ENCODE results near the gene SLC25A28. TPM values are rescaled to one million over a fixed set of nuclear protein-coding genes. Genes with fewer than 3 reads are reported as not detected.

SLC25A28 gene
- total RNA-seq, 2 experiments from 2014 or later, result 31.6 to 36.3 TPM

DNA sequence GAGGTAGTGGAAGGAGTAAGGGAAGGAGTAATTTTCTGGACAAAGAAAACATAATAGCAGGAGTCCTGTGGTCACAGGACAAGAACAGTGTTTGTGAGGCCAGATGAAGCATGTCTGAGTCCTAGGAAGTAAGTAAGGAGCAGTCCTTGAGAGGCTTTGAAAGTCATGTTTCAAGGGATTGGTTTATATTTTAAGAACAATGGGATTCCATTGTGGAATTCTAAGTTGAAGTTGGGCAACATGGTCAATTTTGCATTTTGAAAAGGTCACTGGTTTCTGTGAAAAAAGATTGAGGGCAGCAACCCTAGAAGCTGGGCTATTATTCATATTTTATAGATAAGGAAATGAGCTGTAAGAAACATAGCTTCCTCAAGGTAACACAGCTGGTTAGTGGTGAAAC, 10.8 kb upstream of the SLC25A28 start:
- CTCF ChIA-PET (ENCODE audit: unreplicated experiment), result no interaction called here
- no peaks in the 10 kb centered on the region for H3K9me2 ChIP-seq (ENCODE audit: insufficient read depth, low read length)
- no TSS peak for BruUV-seq (replicated peaks)
- no peaks in the 10 kb centered on the region for H4K20me1 ChIP-seq (ENCODE audit: insufficient read depth, low read length)
- H3K4me3 ChIP-seq (ENCODE audit: low read depth, low read length, poor library complexity, severe bottlenecking), result no peak overlapping the region
- no peak for DNase-seq (ENCODE audit: low spot score)
- no peak overlapping the region for H2AFZ ChIP-seq (ENCODE audit: low read length)
- H3K4me2 ChIP-seq (ENCODE audit: low read length), result no peak overlapping the region
- intact Hi-C loops (cut with micrococcal nuclease; ENCODE audit: unreplicated experiment), result loop anchor here (1.0 kb wide), 1 partner anchor 80 kb away; no protein-coding TSS in a partner anchor
- no peaks in the 10 kb centered on the region for H3K4me1 ChIP-seq (ENCODE audit: insufficient read depth, low read length, poor library complexity, severe bottlenecking)
- H3K36me3 ChIP-seq (ENCODE audit: insufficient read depth, low read length), result no peaks in the 10 kb centered on the region
- no peaks in the 10 kb centered on the region for H3K9me3 ChIP-seq (ENCODE audit: low read length)
- H3K79me2 ChIP-seq (ENCODE audit: insufficient read depth, low read depth, low read length), result no peaks in the 10 kb centered on the region
- no peak overlapping the region for H3K27ac ChIP-seq (ENCODE audit: low read depth, low read length, poor library complexity, severe bottlenecking)
- POLR2A ChIA-PET, result interaction anchor here (0.7 kb wide), 1 partner anchor 9 kb away, joined by 3 read pairs; no protein-coding TSS in a partner anchor
- TF ChIP-seq, protein P1, sequence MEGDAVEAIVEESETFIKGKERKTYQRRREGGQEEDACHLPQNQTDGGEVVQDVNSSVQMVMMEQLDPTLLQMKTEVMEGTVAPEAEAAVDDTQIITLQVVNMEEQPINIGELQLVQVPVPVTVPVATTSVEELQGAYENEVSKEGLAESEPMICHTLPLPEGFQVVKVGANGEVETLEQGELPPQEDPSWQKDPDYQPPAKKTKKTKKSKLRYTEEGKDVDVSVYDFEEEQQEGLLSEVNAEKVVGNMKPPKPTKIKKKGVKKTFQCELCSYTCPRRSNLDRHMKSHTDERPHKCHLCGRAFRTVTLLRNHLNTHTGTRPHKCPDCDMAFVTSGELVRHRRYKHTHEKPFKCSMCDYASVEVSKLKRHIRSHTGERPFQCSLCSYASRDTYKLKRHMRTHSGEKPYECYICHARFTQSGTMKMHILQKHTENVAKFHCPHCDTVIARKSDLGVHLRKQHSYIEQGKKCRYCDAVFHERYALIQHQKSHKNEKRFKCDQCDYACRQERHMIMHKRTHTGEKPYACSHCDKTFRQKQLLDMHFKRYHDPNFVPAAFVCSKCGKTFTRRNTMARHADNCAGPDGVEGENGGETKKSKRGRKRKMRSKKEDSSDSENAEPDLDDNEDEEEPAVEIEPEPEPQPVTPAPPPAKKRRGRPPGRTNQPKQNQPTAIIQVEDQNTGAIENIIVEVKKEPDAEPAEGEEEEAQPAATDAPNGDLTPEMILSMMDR (conservative IDR thresholded peaks at IDR 0.05; ENCODE audit: low read length), result no peak
- TF ChIP-seq EZH2phosphoT487 (IDR thresholded peaks at IDR 0.05; ENCODE audit: borderline replicate concordance, low read depth, low read length), result no peak

GRCh38 chr10:99630433-99630832, 10.2 kb upstream of the SLC25A28 start:
- no peaks in the 10 kb centered on the region for H3K9me2 ChIP-seq (ENCODE audit: insufficient read depth, low read length)
- ChIA-PET CTCF (ENCODE audit: unreplicated experiment) (no interaction called here), POLR2A (no interaction called here)
- no TSS peak for BruUV-seq (replicated peaks)
- DNase-seq (ENCODE audit: low spot score), result peak; percentile 33
- no peaks in the 10 kb centered on the region for H4K20me1 ChIP-seq (ENCODE audit: insufficient read depth, low read length)
- H3K4me3 ChIP-seq (ENCODE audit: low read depth, low read length, poor library complexity, severe bottlenecking), result no peak overlapping the region
- H3K36me3 ChIP-seq (ENCODE audit: insufficient read depth, low read length), result no peaks in the 10 kb centered on the region
- H3K4me1 ChIP-seq (ENCODE audit: insufficient read depth, low read length, poor library complexity, severe bottlenecking), result no peaks in the 10 kb centered on the region
- H3K79me2 ChIP-seq (ENCODE audit: insufficient read depth, low read depth, low read length), result no peaks in the 10 kb centered on the region
- TF ChIP-seq, protein P1 (conservative IDR thresholded peaks at IDR 0.05; ENCODE audit: low read length), result peak; percentile 76
- TF ChIP-seq EZH2phosphoT487 (IDR thresholded peaks at IDR 0.05; ENCODE audit: borderline replicate concordance, low read depth, low read length), result no peak
- H3K4me2 ChIP-seq (ENCODE audit: low read length), result no peak overlapping the region
- H3K27ac ChIP-seq (ENCODE audit: low read depth, low read length, poor library complexity, severe bottlenecking), result no peak overlapping the region
- no peaks in the 10 kb centered on the region for H3K9me3 ChIP-seq (ENCODE audit: low read length)
- H2AFZ ChIP-seq (ENCODE audit: low read length), result no peak overlapping the region
- intact Hi-C loops (cut with micrococcal nuclease; ENCODE audit: unreplicated experiment), result loop anchor here (1.0 kb wide), 1 partner anchor 81 kb away; no protein-coding TSS in a partner anchor

DNA sequence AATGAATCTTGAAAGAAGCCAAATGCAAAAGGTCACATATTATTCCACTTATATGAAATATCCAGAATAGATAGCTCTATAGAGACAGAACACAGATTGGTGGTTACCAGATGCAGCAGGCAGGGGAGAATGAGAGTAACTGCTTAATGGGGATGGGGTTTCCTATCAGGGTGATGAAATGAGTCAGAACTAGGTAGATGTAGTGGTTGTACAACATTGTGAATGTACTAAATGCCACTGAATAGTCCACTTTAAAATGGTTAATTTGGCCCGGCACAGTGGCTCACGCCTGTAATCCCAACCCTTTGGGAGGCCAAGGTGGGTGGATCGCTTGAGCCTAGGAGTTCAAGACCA, 9.4 kb upstream of the SLC25A28 start:
- intact Hi-C loops (cut with micrococcal nuclease; ENCODE audit: unreplicated experiment), result no loop called here
- Histone ChIP-seq H3K9me3 (ENCODE audit: low read length) (no peaks in the 10 kb centered on the region), H2AFZ (ENCODE audit: low read length) (no peak overlapping the region), H3K4me1 (ENCODE audit: insufficient read depth, low read length, poor library complexity, severe bottlenecking) (no peaks in the 10 kb centered on the region), H3K9me2 (ENCODE audit: insufficient read depth, low read length) (no peaks in the 10 kb centered on the region), H3K79me2 (ENCODE audit: insufficient read depth, low read depth, low read length) (no peaks in the 10 kb centered on the region), H3K36me3 (ENCODE audit: insufficient read depth, low read length) (no peaks in the 10 kb centered on the region), H3K27ac (ENCODE audit: low read depth, low read length, poor library complexity, severe bottlenecking) (no peak overlapping the region), H3K4me2 (ENCODE audit: low read length) (no peak overlapping the region), H4K20me1 (ENCODE audit: insufficient read depth, low read length) (no peaks in the 10 kb centered on the region), H3K4me3 (ENCODE audit: low read depth, low read length, poor library complexity, severe bottlenecking) (no peak overlapping the region)
- DNase-seq (ENCODE audit: low spot score), result no peak
- TF ChIP-seq, protein P1 (conservative IDR thresholded peaks at IDR 0.05; ENCODE audit: low read length), result no peak
- no peak for TF ChIP-seq EZH2phosphoT487 (IDR thresholded peaks at IDR 0.05; ENCODE audit: borderline replicate concordance, low read depth, low read length)
- POLR2A ChIA-PET, result interaction anchor here (0.6 kb wide), 1 partner anchor 1235 kb away, joined by 3 read pairs; no protein-coding TSS in a partner anchor
- CTCF ChIA-PET (ENCODE audit: unreplicated experiment), result no interaction called here
- no TSS peak for BruUV-seq (replicated peaks)

Data from OCI-LY7 (cell line).